SK-N-SH treated with all-trans-retinoic acid at 6 μM for 48 hours (cell line): ENCODE measurements around the gene ELOVL5.
"Not testable (repeated sequence)": the region's sequence is repeated elsewhere in the genome, so short reads cannot be mapped to it uniquely, and the experiment has no call there.

Source experiments
- ATAC-seq: fragments of 200-7000 bp; cut with Tn5 transposase; 3 replicates; pipeline ENCODE4 v1.9.1; 2020; ENCODE audit warnings: mild to moderate bottlenecking, moderate library complexity
- CSDC2 ChIP-seq: fragments of 250-450 bp; sonication (Bioruptor Pico); IDR thresholded peaks from 2 replicates; pipeline ENCODE4 v1.5.0; 2020; ENCODE audit warnings: mild to moderate bottlenecking, moderate library complexity
- ESRRG ChIP-seq: fragments of 250-450 bp; sonication (Bioruptor Pico); IDR thresholded peaks from 2 replicates; pipeline ENCODE4 v1.6.1; 2021; ENCODE audit warnings: mild to moderate bottlenecking
- GLIS3 ChIP-seq: fragments of 250-450 bp; sonication (Bioruptor Pico); IDR thresholded peaks from 2 replicates; pipeline ENCODE4 v1.5.0; 2020; ENCODE audit warnings: mild to moderate bottlenecking, moderate library complexity
- ISL1 ChIP-seq: fragments of 250-450 bp; sonication (Bioruptor Pico); IDR thresholded peaks from 2 replicates; pipeline ENCODE4 v2.1.2; 2022; ENCODE audit warnings: mild to moderate bottlenecking, moderate library complexity
- OSR1 ChIP-seq: fragments of 250-450 bp; sonication (Bioruptor Pico); IDR thresholded peaks from 2 replicates; pipeline ENCODE4 v1.8.0; 2022; ENCODE audit warnings: moderate library complexity, mild to moderate bottlenecking, inconsistent platforms
- RARB ChIP-seq: fragments of 250-450 bp; sonication (Bioruptor Pico); IDR thresholded peaks from 2 replicates; pipeline ENCODE4 v1.8.0; 2021; ENCODE audit warnings: mild to moderate bottlenecking, moderate library complexity
- SNAI2 ChIP-seq: fragments of 250-450 bp; sonication (Bioruptor Pico); IDR thresholded peaks from 2 replicates; pipeline ENCODE4 v1.5.0; 2020; ENCODE audit warnings: mild to moderate bottlenecking, moderate library complexity
- TCF4 ChIP-seq: fragments of 250-450 bp; sonication (Bioruptor Pico); IDR thresholded peaks from 2 replicates; pipeline ENCODE4 v1.8.0; 2021; ENCODE audit warnings: mild to moderate bottlenecking, moderate library complexity, borderline replicate concordance
- TOX ChIP-seq: fragments of 250-450 bp; sonication (Bioruptor Pico); IDR thresholded peaks from 2 replicates; pipeline ENCODE4 v1.8.0; 2021; ENCODE audit warnings: mild to moderate bottlenecking, moderate library complexity, borderline replicate concordance
- ZC3H10 ChIP-seq: fragments of 250-450 bp; sonication (Bioruptor Pico); IDR thresholded peaks from 2 replicates; pipeline ENCODE4 v1.5.1; 2021; ENCODE audit warnings: mild to moderate bottlenecking, moderate library complexity
- ZFP3 ChIP-seq: fragments of 250-450 bp; sonication (Bioruptor Pico); IDR thresholded peaks from 2 replicates; pipeline ENCODE4 v1.5.0; 2020; ENCODE audit warnings: mild to moderate bottlenecking, moderate library complexity
- ZFP30 ChIP-seq: fragments of 450-650 bp; formaldehyde crosslinking; IDR thresholded peaks from 2 replicates; pipeline ENCODE4 v1.5.0; 2022; ENCODE audit warnings: mild to moderate bottlenecking, moderate library complexity
- ZNF70 ChIP-seq: fragments of 450-650 bp; formaldehyde crosslinking; IDR thresholded peaks from 2 replicates; pipeline ENCODE4 v1.5.0; 2020; ENCODE audit warnings: mild to moderate bottlenecking, moderate library complexity
- ZNF8 ChIP-seq: fragments of 450-650 bp; formaldehyde crosslinking; IDR thresholded peaks from 2 replicates; pipeline ENCODE4 v1.5.0; 2020; ENCODE audit warnings: mild to moderate bottlenecking, moderate library complexity
- TF ChIP-seq, protein P1 (sequence below): fragments of 250-450 bp; sonication (Bioruptor Pico); IDR thresholded peaks from 2 replicates; pipeline ENCODE4 v1.8.0; 2020; ENCODE audit warnings: mild to moderate bottlenecking, moderate library complexity, borderline replicate concordance
- TF ChIP-seq, protein P2 (sequence below): fragments of 250-450 bp; sonication (Bioruptor Pico); IDR thresholded peaks from 2 replicates; pipeline ENCODE4 v1.8.0; 2021; ENCODE audit warnings: low read depth, mild to moderate bottlenecking, moderate library complexity, borderline replicate concordance
- TF ChIP-seq, protein P3 (sequence below): fragments of 250-450 bp; sonication (Bioruptor Pico); IDR thresholded peaks from 2 replicates; pipeline ENCODE4 v1.5.1; 2020; ENCODE audit warnings: low read depth, mild to moderate bottlenecking, moderate library complexity
- TF ChIP-seq, protein P4 (sequence below): fragments of 250-450 bp; sonication (Bioruptor Pico); IDR thresholded peaks from 2 replicates; pipeline ENCODE4 v1.5.1; 2021; ENCODE audit warnings: mild to moderate bottlenecking, moderate library complexity

ELOVL5 gene

DNA sequence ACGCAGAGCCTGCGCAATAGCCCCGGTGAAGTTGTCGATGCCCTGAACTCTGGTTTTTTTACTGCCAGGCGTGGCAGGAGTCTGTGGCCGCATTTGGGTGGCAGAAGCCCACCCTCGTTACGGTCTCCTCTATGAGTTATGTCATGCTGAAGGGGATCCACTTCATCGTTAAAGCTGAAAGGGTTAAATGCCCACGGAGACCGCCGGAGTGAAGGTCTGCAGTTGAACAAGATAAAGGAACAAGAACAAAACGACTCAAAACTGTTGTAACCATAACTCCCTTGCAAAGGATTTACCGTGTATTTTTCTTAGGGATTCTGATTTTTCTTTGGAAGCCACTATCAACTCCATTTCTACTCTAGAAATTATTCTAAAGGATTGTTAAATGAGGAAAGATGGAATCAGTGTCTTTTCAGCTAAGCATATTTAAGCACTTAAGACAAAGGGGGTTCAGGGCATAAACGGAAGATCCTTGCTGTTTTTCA is 501 bp upstream of the ELOVL5 start (continued):
- TF ChIP-seq TCF4 (CRISPR knock-in tag) (no peak), ZFP30 (CRISPR knock-in tag) (no peak)
- TF ChIP-seq, all 23 proteins: peak for 0

DNA sequence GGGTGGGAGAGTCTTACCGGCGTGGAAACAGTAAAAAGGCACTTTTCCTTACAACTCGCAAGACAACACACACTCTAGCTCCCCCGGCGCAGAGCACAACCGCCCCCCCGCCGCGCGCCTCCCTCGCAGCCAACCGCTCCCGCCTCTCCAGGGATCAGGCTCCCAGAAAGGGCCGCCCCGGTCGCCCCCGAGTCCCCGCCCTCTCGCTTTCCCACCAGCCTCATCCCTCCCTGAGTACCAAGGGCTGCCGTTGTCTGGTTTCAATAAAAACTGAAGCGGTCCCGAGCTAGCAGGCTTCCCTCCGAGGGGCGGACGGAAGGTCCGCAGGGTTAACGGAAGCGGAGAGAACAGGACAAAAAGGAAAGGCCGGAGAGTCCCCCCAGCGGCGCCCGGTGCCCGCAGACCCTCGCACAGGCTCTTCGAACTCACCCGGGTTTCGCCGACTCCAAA is 804 bp downstream of the ELOVL5 start:
- TF ChIP-seq ISL1 (no peak), ZFP30 (CRISPR knock-in tag) (no peak), CSDC2 (CRISPR knock-in tag) (no peak), ESRRG (CRISPR knock-in tag) (no peak), TOX (no peak), ZFP3 (CRISPR knock-in tag) (no peak), TCF4 (CRISPR knock-in tag) (peak; percentile 15; the same call in 1 of the 2 replicates), ZNF8 (CRISPR knock-in tag) (no peak), ZNF70 (CRISPR knock-in tag) (no peak), RARB (CRISPR knock-in tag) (no peak), GLIS3 (CRISPR knock-in tag) (no peak)
- TF ChIP-seq, protein P1, sequence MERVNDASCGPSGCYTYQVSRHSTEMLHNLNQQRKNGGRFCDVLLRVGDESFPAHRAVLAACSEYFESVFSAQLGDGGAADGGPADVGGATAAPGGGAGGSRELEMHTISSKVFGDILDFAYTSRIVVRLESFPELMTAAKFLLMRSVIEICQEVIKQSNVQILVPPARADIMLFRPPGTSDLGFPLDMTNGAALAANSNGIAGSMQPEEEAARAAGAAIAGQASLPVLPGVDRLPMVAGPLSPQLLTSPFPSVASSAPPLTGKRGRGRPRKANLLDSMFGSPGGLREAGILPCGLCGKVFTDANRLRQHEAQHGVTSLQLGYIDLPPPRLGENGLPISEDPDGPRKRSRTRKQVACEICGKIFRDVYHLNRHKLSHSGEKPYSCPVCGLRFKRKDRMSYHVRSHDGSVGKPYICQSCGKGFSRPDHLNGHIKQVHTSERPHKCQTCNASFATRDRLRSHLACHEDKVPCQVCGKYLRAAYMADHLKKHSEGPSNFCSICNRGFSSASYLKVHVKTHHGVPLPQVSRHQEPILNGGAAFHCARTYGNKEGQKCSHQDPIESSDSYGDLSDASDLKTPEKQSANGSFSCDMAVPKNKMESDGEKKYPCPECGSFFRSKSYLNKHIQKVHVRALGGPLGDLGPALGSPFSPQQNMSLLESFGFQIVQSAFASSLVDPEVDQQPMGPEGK (CRISPR knock-in tag) = peak; percentile 12; the same call in 1 of the 2 replicates
- TF ChIP-seq, protein P2, sequence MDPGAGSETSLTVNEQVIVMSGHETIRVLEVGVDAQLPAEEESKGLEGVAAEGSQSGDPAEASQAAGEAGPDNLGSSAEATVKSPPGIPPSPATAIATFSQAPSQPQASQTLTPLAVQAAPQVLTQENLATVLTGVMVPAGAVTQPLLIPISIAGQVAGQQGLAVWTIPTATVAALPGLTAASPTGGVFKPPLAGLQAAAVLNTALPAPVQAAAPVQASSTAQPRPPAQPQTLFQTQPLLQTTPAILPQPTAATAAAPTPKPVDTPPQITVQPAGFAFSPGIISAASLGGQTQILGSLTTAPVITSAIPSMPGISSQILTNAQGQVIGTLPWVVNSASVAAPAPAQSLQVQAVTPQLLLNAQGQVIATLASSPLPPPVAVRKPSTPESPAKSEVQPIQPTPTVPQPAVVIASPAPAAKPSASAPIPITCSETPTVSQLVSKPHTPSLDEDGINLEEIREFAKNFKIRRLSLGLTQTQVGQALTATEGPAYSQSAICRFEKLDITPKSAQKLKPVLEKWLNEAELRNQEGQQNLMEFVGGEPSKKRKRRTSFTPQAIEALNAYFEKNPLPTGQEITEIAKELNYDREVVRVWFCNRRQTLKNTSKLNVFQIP (CRISPR knock-in tag) = no peak
- TF ChIP-seq, protein P3, sequence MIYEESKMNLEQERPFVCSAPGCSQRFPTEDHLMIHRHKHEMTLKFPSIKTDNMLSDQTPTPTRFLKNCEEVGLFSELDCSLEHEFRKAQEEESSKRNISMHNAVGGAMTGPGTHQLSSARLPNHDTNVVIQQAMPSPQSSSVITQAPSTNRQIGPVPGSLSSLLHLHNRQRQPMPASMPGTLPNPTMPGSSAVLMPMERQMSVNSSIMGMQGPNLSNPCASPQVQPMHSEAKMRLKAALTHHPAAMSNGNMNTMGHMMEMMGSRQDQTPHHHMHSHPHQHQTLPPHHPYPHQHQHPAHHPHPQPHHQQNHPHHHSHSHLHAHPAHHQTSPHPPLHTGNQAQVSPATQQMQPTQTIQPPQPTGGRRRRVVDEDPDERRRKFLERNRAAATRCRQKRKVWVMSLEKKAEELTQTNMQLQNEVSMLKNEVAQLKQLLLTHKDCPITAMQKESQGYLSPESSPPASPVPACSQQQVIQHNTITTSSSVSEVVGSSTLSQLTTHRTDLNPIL = no peak
- TF ChIP-seq, protein P4, sequence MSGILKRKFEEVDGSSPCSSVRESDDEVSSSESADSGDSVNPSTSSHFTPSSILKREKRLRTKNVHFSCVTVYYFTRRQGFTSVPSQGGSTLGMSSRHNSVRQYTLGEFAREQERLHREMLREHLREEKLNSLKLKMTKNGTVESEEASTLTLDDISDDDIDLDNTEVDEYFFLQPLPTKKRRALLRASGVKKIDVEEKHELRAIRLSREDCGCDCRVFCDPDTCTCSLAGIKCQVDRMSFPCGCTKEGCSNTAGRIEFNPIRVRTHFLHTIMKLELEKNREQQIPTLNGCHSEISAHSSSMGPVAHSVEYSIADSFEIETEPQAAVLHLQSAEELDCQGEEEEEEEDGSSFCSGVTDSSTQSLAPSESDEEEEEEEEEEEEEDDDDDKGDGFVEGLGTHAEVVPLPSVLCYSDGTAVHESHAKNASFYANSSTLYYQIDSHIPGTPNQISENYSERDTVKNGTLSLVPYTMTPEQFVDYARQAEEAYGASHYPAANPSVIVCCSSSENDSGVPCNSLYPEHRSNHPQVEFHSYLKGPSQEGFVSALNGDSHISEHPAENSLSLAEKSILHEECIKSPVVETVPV (CRISPR knock-in tag) = no peak
- TF ChIP-seq, all 23 proteins: peak for 2
- ATAC-seq = peak; percentile 84

DNA sequence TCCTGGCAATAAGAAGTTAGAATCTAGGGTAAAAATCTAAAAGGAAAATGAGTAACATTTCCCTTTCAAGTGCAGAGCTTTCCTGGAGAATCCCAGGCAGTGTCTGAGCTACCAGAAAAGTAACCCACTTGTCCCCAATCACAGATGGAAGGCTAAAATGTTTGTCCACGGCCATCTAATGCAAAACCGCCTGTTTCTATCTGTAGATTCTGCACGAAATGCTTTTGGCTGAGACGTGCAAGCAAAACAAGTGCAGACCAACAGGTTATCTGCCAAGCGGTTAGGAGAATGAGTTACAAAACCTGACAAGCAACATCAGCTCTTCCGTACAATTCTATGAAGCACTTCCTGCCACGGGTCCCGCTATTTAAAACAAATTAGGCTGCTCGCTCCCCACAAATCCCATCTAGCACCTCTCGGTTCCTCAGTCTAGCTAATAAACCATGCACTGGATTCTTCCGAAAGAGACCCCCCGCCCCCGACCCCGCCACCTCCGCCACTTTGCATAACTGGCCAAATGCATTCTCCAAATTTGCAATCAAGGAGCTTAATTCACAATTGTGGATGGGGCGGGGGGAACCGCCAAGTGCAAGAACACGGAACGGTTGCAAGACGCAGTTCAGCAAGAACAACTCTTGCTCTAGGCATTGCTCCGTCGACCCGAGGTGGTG is 1.4 kb downstream of the ELOVL5 start:
- peak; percentile 2 for ATAC-seq
- no peak for TF ChIP-seq ZNF70 (CRISPR knock-in tag)

DNA sequence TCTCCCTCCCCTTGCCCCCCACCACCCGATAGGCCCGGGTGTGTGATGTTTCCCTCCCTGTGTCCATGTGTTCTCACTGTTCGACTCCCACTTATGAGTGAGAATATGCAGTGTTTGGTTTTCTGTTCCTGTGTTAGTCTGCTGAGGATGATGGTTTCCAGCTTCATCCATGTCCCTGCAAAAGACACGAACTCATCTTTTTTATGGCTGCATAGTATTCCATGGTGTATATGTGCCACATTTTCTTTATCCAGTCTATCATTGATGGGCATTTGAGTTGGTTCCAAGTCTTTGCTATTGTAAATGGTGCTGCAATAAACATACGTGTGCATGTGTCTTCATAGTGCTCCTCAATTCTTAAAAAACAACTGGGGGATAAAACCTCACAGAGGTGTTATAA is 2.7 kb downstream of the ELOVL5 start:
- ATAC-seq = not testable (repeated sequence)

DNA sequence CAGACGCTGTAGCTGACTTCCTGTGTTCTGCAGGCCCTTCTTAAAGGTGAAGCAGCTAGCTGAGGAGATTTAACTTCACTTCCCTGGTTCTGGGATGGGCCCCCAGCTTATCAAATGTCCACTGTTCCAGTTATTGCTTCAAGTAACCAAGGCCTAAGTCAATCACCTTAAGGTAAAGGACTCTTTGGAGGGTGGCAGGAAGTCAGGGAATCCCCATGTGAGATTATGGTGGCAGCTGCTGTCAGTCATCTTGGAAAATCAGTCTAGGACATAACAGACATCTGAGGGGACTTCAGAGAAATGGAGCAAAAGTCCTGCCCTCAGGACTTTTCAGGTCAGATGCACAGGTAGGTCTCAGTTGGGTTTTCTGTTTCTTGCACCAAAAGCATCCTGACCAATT is 3.8 kb downstream of the ELOVL5 start:
- TF ChIP-seq ZC3H10 (CRISPR knock-in tag) = no peak
- TF ChIP-seq, protein P2 (CRISPR knock-in tag) = no peak
- TF ChIP-seq, all 23 proteins: peak for 0
- ATAC-seq = no peak

DNA sequence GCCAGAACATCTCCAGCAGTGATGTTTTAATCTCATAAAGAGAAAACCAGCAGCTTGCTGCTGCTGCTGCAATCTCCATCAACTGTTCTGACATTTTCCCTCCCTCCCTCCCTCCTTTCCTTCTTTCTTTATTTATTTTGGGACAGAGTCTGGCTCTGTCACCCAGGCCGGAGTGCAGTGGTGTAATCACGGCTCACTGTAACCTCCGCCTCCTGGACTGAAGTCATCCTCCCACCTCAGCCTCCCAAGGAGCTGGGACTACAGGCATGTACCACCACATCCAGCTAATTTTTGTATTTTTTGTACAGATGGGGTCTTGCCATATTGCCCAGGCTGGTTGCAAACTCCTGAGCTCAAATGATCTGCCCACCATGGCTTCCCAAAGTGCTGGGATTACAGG is 5.7 kb downstream of the ELOVL5 start:
- ATAC-seq = no peak
- TF ChIP-seq SNAI2 (CRISPR knock-in tag) (no peak), ZFP30 (CRISPR knock-in tag) (no peak), ESRRG (CRISPR knock-in tag) (no peak), ZNF70 (CRISPR knock-in tag) (no peak), ZNF8 (CRISPR knock-in tag) (no peak), OSR1 (CRISPR knock-in tag) (no peak), TCF4 (CRISPR knock-in tag) (no peak)
- TF ChIP-seq, protein P4 (CRISPR knock-in tag) = no peak
